Measurements from ENCODE around the gene CUBN.

CUBN gene

GRCh38 chr10:17151716-17152115, 22.1 kb upstream of the CUBN start (continued):
- TF ChIP-seq HIC1 (tag by site-specific recombination; IDR thresholded peaks at IDR 0.05) (no peak), ZNF76 (tag by site-specific recombination; IDR thresholded peaks at IDR 0.05; ENCODE audit: borderline replicate concordance, low read depth) (no peak), ZNF266 (tag by site-specific recombination; IDR thresholded peaks at IDR 0.05; ENCODE audit: low read depth) (no peak), ZNF571 (tag by site-specific recombination; IDR thresholded peaks at IDR 0.05) (no peak), ZNF202 (tag by site-specific recombination; IDR thresholded peaks at IDR 0.05; ENCODE audit: borderline replicate concordance) (no peak), GFI1B (tag by site-specific recombination; IDR thresholded peaks at IDR 0.05) (no peak)
- TF ChIP-seq, protein P1, sequence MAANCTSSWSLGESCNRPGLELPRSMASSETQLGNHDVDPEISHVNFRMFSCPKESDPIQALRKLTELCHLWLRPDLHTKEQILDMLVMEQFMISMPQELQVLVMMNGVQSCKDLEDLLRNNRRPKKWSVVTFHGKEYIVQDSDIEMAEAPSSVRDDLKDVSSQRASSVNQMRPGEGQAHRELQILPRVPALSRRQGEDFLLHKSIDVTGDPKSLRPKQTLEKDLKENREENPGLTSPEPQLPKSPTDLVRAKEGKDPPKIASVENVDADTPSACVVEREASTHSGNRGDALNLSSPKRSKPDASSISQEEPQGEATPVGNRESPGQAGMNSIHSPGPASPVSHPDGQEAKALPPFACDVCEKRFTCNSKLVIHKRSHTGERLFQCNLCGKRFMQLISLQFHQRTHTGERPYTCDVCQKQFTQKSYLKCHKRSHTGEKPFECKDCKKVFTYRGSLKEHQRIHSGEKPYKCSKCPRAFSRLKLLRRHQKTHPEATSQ (tag by site-specific recombination; IDR thresholded peaks at IDR 0.05), result no peak
- TF ChIP-seq, protein P2, sequence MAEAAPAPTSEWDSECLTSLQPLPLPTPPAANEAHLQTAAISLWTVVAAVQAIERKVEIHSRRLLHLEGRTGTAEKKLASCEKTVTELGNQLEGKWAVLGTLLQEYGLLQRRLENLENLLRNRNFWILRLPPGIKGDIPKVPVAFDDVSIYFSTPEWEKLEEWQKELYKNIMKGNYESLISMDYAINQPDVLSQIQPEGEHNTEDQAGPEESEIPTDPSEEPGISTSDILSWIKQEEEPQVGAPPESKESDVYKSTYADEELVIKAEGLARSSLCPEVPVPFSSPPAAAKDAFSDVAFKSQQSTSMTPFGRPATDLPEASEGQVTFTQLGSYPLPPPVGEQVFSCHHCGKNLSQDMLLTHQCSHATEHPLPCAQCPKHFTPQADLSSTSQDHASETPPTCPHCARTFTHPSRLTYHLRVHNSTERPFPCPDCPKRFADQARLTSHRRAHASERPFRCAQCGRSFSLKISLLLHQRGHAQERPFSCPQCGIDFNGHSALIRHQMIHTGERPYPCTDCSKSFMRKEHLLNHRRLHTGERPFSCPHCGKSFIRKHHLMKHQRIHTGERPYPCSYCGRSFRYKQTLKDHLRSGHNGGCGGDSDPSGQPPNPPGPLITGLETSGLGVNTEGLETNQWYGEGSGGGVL (tag by site-specific recombination; IDR thresholded peaks at IDR 0.05), result no peak

DNA sequence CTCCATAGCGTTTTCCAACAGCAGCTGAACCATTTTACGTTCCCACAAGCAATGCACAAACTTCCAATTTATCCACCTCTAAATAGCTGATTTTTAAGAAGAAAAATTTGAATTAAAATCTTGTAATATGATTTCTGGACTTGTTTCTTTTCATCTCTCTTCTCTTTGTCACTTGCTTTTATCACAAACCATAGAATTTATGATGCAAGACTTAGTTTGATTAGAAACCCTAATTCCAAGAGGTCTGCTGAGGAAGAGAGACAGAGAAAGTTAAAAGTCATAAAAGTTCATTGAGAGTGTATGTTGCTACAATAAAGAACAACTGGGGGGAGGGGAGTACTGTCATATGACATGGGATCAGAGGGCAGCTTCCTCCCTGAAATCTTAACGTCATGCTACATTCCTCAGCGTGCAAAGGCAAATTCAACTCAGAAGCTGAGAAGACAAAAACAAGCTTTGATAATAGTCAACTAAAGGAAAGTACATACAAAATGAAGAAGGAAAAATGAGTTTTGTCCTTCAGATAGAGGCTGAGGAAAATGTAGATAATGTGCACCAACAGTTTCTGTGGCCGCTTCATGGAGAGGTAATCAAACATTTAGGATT, 18.4 kb upstream of the CUBN start:
- ChIA-PET POLR2A (no interaction called here), CTCF (interaction anchor here (0.5 kb wide), 1 partner anchor 181 kb away, joined by 8 read pairs; no protein-coding TSS in a partner anchor)
- Histone ChIP-seq H3K4me3 (ENCODE audit: low read depth, low read length) (no peak overlapping the region), H3K4me1 (ENCODE audit: control insufficient read depth, insufficient read depth, low read length) (no peaks in the 10 kb centered on the region), H3K27ac (ENCODE audit: extremely low read depth, low read depth, low read length) (no peak overlapping the region), H3K36me3 (ENCODE audit: control insufficient read depth in 2 of 2, insufficient read depth in 1 of 2, low read length in 2 of 2) (no peaks in the 10 kb centered on the region), H3K9me3 (ENCODE audit: control insufficient read depth, insufficient read depth, low read depth, low read length) (no peaks in the 10 kb centered on the region)
- TF ChIP-seq ZNF510 (tag by site-specific recombination; IDR thresholded peaks at IDR 0.05; ENCODE audit: insufficient replicate concordance) (peak; percentile 78), WT1 (tag by site-specific recombination; IDR thresholded peaks at IDR 0.05) (peak; percentile 89), ZFHX2 (tag by site-specific recombination; conservative IDR thresholded peaks at IDR 0.05) (no peak), ZNF530 (tag by site-specific recombination; IDR thresholded peaks at IDR 0.05; ENCODE audit: low read depth) (no peak), REST (tag by site-specific recombination; IDR thresholded peaks at IDR 0.05) (no peak)

GRCh38 chr10:17146892-17147291, 17.3 kb upstream of the CUBN start:
- Histone ChIP-seq H3K9me3 (ENCODE audit: control insufficient read depth, insufficient read depth, low read depth, low read length) (no peaks in the 10 kb centered on the region), H3K36me3 (ENCODE audit: control insufficient read depth in 2 of 2, insufficient read depth in 1 of 2, low read length in 2 of 2) (no peaks in the 10 kb centered on the region), H3K27ac (ENCODE audit: extremely low read depth, low read depth, low read length) (no peak overlapping the region), H3K4me3 (ENCODE audit: low read depth, low read length) (no peak overlapping the region), H3K4me1 (ENCODE audit: control insufficient read depth, insufficient read depth, low read length) (no peaks in the 10 kb centered on the region)
- POLR2A ChIA-PET, result no interaction called here
- peak; percentile 28; the same call in 1 of the 2 replicates for TF ChIP-seq PRDM6 (tag by site-specific recombination; IDR thresholded peaks at IDR 0.05)
- TF ChIP-seq ZBTB48 (tag by site-specific recombination; IDR thresholded peaks at IDR 0.05), result no peak
- CTCF ChIA-PET, result no interaction called here
